OCI-LY7 (cell line): Measurements from ENCODE around the gene PSD2. TPM values are rescaled to one million over a fixed set of nuclear protein-coding genes. Genes with fewer than 3 reads are reported as not detected.

Experiments
- BruUV-seq: library from RNA; stranded (reverse); fragments of 400-500 nt; replicated peaks from 2 replicates; lab custom pipeline; 2021; lab: Mats Ljungman, UMichigan
- CTCF ChIA-PET: fragments of 300-600 bp; sonication (Branson Sonifier 250); formaldehyde crosslinking; loops from one replicate; lab custom pipeline; 2022; ENCODE audit warnings: antibody characterized with exemption; ENCODE audit not compliant: unreplicated experiment; lab: Charles Lee
- POLR2A ChIA-PET: fragments of 300-600 bp; sonication (Branson Sonifier 250); formaldehyde crosslinking; loops from one replicate; lab custom pipeline; 2022; ENCODE audit warnings: antibody characterized with exemption; lab: Charles Lee
- DNase-seq: peaks from one replicate; pipeline ENCODE4 v3.0.0-alpha.2; 2015; ENCODE audit warnings: low spot score
- H2AFZ ChIP-seq: fragments of 200-600 bp; sonication (generic), shearing (Covaris generic); 2 replicates; pipeline ENCODE4 v1.6.1; 2014; ENCODE audit warnings: mild to moderate bottlenecking, antibody characterized with exemption, low read length, moderate library complexity
- H3K27ac ChIP-seq: fragments of 200-600 bp; sonication (generic); 2 replicates; pipeline ENCODE4 v1.5.1; 2014; ENCODE audit warnings: mixed run types, low read depth, mild to moderate bottlenecking, moderate library complexity, low read length, inconsistent platforms; ENCODE audit not compliant: poor library complexity, severe bottlenecking
- H3K36me3 ChIP-seq: fragments of 200-600 bp; sonication (generic); 2 replicates; pipeline ENCODE4 v1.6.1; 2014; ENCODE audit warnings: mild to moderate bottlenecking, antibody characterized with exemption, low read length, moderate library complexity, mixed read lengths; ENCODE audit not compliant: insufficient read depth
- H3K4me1 ChIP-seq: fragments of 200-600 bp; sonication (generic); 2 replicates; pipeline ENCODE4 v1.5.1; 2014; ENCODE audit warnings: mild to moderate bottlenecking, low read length; ENCODE audit not compliant: insufficient read depth, poor library complexity, severe bottlenecking
- H3K4me2 ChIP-seq: fragments of 200-600 bp; sonication (generic); 2 replicates; pipeline ENCODE4 v1.6.1; 2014; ENCODE audit warnings: mild to moderate bottlenecking, low read length
- H3K4me3 ChIP-seq: fragments of 200-600 bp; sonication (generic); 2 replicates; pipeline ENCODE4 v1.5.1; 2014; ENCODE audit warnings: mild to moderate bottlenecking, low read depth, low read length; ENCODE audit not compliant: poor library complexity, severe bottlenecking
- H3K79me2 ChIP-seq: fragments of 200-600 bp; sonication (generic); 2 replicates; pipeline ENCODE4 v1.6.1; 2016; ENCODE audit warnings: low read depth, mild to moderate bottlenecking, low read length, moderate library complexity, mixed read lengths; ENCODE audit not compliant: insufficient read depth
- H3K9me2 ChIP-seq: fragments of 200-600 bp; sonication (generic); 2 replicates; pipeline ENCODE4 v1.6.1; 2016; ENCODE audit warnings: mild to moderate bottlenecking, low read length, mixed read lengths; ENCODE audit not compliant: insufficient read depth
- H3K9me3 ChIP-seq: fragments of 200-600 bp; sonication (generic); 2 replicates; pipeline ENCODE4 v1.6.1; 2014; ENCODE audit warnings: mild to moderate bottlenecking, mixed run types, low read length, mixed read lengths
- H4K20me1 ChIP-seq: fragments of 200-600 bp; sonication (generic); 2 replicates; pipeline ENCODE4 v1.6.1; 2014; ENCODE audit warnings: mild to moderate bottlenecking, antibody characterized with exemption, low read length, moderate library complexity, mixed read lengths; ENCODE audit not compliant: insufficient read depth
- EZH2phosphoT487 ChIP-seq: fragments of 200-600 bp; sonication (generic); IDR thresholded peaks from 2 replicates; pipeline ENCODE4 v1.6.1; 2018; ENCODE audit warnings: low read depth, borderline replicate concordance, mild to moderate bottlenecking, mixed run types, antibody characterized with exemption, low read length, moderate library complexity, mixed read lengths
- intact Hi-C: fragments of 100-400 bp; cut with micrococcal nuclease; formaldehyde crosslinking; loops from one replicate; pipeline ENCODE4 v1.10.0; 2022; ENCODE audit not compliant: unreplicated experiment
- total RNA-seq, 2 experiments: library from RNA; depleted of rRNA in 1 of 2; stranded (reverse); fragments of >200 nt in 1 of 2; shearing (Covaris generic) in 1 of 2; gene quantifications; 2 replicates each; pipeline ENCODE4 v1.2.3, GENCODE V29; 2014 to 2022
- TF ChIP-seq, protein P1 (sequence below): fragments of 200-600 bp; sonication (generic); conservative IDR thresholded peaks from 2 replicates; pipeline ENCODE4 v1.5.1; 2014; ENCODE audit warnings: mild to moderate bottlenecking, antibody characterized with exemption, low read length, moderate library complexity, mixed read lengths

Gene PSD2
- total RNA-seq, 2 experiments from 2014 or later = 0.11 to 0.13 TPM

DNA sequence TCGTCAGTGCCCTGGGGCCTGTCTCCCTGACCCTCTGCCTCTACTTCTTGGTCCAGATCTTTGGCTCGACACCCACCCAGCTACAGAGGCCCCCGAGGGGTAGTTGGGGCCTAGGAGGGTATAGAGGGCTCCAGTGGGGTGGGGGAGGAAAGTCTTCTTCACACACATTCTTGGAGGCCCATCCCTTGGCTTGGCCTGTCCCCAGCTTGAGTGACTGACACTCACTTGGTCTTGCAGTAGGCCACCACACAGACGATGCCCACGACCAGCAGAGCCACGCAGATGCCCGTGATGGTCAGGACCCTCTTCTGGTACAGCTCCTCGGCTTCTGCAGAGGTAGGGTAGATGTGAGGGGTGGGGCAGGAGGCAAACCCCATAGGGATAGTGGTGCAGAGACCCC is 59.8 kb downstream of the PSD2 start:
- no peaks in the 10 kb centered on the region for H3K9me2 ChIP-seq
- H3K27ac ChIP-seq = no peak overlapping the region
- no peaks in the 10 kb centered on the region for H3K4me1 ChIP-seq
- H4K20me1 ChIP-seq = no peaks in the 10 kb centered on the region
- H3K4me3 ChIP-seq = no peak overlapping the region
- no peak overlapping the region for H3K4me2 ChIP-seq
- TF ChIP-seq, protein P1, sequence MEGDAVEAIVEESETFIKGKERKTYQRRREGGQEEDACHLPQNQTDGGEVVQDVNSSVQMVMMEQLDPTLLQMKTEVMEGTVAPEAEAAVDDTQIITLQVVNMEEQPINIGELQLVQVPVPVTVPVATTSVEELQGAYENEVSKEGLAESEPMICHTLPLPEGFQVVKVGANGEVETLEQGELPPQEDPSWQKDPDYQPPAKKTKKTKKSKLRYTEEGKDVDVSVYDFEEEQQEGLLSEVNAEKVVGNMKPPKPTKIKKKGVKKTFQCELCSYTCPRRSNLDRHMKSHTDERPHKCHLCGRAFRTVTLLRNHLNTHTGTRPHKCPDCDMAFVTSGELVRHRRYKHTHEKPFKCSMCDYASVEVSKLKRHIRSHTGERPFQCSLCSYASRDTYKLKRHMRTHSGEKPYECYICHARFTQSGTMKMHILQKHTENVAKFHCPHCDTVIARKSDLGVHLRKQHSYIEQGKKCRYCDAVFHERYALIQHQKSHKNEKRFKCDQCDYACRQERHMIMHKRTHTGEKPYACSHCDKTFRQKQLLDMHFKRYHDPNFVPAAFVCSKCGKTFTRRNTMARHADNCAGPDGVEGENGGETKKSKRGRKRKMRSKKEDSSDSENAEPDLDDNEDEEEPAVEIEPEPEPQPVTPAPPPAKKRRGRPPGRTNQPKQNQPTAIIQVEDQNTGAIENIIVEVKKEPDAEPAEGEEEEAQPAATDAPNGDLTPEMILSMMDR = no peak
- TF ChIP-seq EZH2phosphoT487 = no peak
- ChIA-PET POLR2A (no interaction called here), CTCF (no interaction called here)
- intact Hi-C loops = no loop called here
- H3K9me3 ChIP-seq = no peaks in the 10 kb centered on the region
- no peak overlapping the region for H2AFZ ChIP-seq
- H3K36me3 ChIP-seq = no peaks in the 10 kb centered on the region
- no peak for DNase-seq
- no TSS peak for BruUV-seq
- H3K79me2 ChIP-seq = no peaks in the 10 kb centered on the region

DNA sequence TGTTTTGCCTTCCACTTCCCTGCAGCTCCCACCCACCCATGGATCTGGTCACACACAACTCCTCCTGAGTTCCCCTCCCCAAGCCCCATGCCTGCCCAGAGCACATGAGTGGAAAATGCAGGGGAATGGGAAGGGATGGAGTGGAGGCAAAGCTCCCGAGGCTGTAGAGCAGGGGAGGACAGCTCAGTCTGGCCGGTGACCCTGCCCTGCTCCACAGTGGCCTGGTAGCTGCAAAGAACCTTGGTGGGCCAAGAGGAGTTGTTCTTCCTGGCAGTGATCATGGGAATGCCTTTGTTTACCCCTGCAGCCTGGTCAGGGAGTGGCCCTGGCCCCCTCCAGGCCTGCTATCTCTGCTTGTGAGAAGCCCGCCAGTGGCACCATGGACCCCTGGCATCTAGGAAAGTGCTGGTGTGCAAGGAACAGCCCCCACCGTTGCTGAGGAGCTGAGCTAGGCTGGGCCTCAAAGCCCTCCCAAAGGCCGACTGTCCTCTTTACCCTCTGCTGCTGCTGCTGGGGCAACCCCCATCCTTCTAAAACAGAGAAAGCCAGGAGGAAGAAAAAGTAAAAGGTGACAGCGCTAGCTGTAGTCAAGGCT is 60.4 kb downstream of the PSD2 start:
- POLR2A ChIA-PET = no interaction called here
- CTCF ChIA-PET = no interaction called here
- no peaks in the 10 kb centered on the region for H3K79me2 ChIP-seq
- TF ChIP-seq, protein P1 = no peak
- TF ChIP-seq EZH2phosphoT487 = no peak
- H3K4me3 ChIP-seq = no peak overlapping the region
- no peak overlapping the region for H3K4me2 ChIP-seq
- intact Hi-C loops = no loop called here
- no peaks in the 10 kb centered on the region for H3K9me2 ChIP-seq
- H3K27ac ChIP-seq = no peak overlapping the region
- no peak for DNase-seq
- H3K36me3 ChIP-seq = no peaks in the 10 kb centered on the region
- H3K4me1 ChIP-seq = no peaks in the 10 kb centered on the region
- no peaks in the 10 kb centered on the region for H3K9me3 ChIP-seq
- no TSS peak for BruUV-seq
- no peaks in the 10 kb centered on the region for H4K20me1 ChIP-seq
- no peak overlapping the region for H2AFZ ChIP-seq

DNA sequence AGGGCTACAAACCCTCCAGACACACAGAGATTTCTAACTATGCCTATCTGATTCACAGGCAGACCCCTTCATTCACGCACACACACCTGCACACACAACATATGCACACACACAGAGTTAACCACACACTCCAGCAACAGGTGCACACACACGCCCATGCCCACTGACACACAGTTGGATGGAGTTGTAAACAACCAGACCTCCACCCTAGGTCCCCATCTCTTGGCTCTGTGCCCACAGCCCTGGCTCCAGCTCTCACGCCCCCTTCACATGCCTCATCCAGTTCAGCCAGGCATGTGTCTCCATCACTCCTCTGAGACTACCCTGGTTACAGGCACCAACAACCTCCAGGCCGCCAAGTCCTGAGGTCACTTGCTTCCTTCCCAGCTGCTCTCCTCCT is 61.1 kb downstream of the PSD2 start:
- Histone ChIP-seq H3K36me3 (no peaks in the 10 kb centered on the region), H3K4me2 (no peak overlapping the region), H4K20me1 (no peaks in the 10 kb centered on the region), H3K4me3 (no peak overlapping the region), H3K9me2 (no peaks in the 10 kb centered on the region), H3K79me2 (no peaks in the 10 kb centered on the region), H3K27ac (no peak overlapping the region), H2AFZ (no peak overlapping the region), H3K9me3 (no peaks in the 10 kb centered on the region), H3K4me1 (no peaks in the 10 kb centered on the region)
- ChIA-PET POLR2A (no interaction called here), CTCF (no interaction called here)
- BruUV-seq = no TSS peak
- intact Hi-C loops = no loop called here
- TF ChIP-seq, protein P1 = no peak
- TF ChIP-seq EZH2phosphoT487 = no peak
- DNase-seq = no peak
